A549 treated with RU486 at 1 μM for 4 hours (cell line): Measurements from ENCODE around the gene IFNA21. TPM values are rescaled to one million over a fixed set of nuclear protein-coding genes. Genes with fewer than 3 reads are reported as not detected.

Experiments
- total RNA-seq: library from RNA; stranded (reverse); fragments of 200-300 nt; extraction: Qiagen RNA extraction; gene quantifications from 5 replicates; pipeline ENCODE4 v1.2.3, GENCODE V29; 2022; ENCODE audit warnings: low read depth

Gene IFNA21
- total RNA-seq, result not detected in 5 replicates

GRCh38 chr9:21166560-21166959, at the start of gene IFNA21:
Gene IFNA21 (minus strand): TSS chr9:21166660. CDS start chr9:21166612, 48 bp downstream.

GRCh38 chr9:21207043-21207442, 40.6 kb upstream of the IFNA21 start, which contains the start of gene IFNA10:
Gene IFNA10 (minus strand): TSS chr9:21207143. CDS start chr9:21207097, 46 bp downstream.

GRCh38 chr9:21202105-21202504, 35.6 kb upstream of the IFNA21 start, which contains the start of gene IFNA7:
Gene IFNA7 (minus strand): TSS chr9:21202205. CDS start chr9:21202165, 40 bp downstream.

GRCh38 chr9:21187487-21187886, 21.0 kb upstream of the IFNA21 start, which contains the start of gene IFNA4:
Gene IFNA4 (minus strand): TSS chr9:21187587. CDS start chr9:21187531, 56 bp downstream.

GRCh38 chr9:21141427-21141882, 25.0 kb downstream of the IFNA21 start, which contains the start of gene IFNW1:
Gene IFNW1 (minus strand): TSS chr9:21141832. CDS start chr9:21141570, 262 bp downstream.

Other genes with a start within 250 kb of the IFNA21 start
- 0.53 to 1.2 TPM (median 1.0 TPM) in 5 replicates for gene HACD4, start 135.0 kb downstream of the IFNA21 start, total RNA-seq
- gene IFNB1, start 88.7 kb downstream of the IFNA21 start, total RNA-seq, result 0.23 TPM in 1 of 5 replicates, not detected in the others
- gene IFNW1, start 24.8 kb downstream of the IFNA21 start, total RNA-seq, result not detected in 5 replicates
- not detected in 5 replicates for gene IFNA4, start 20.9 kb upstream of the IFNA21 start, total RNA-seq
- gene IFNA7, start 35.5 kb upstream of the IFNA21 start, total RNA-seq, result not detected in 5 replicates
- not detected in 5 replicates for gene IFNA10, start 40.5 kb upstream of the IFNA21 start, total RNA-seq
- not detected in 5 replicates for gene IFNA16, start 50.7 kb upstream of the IFNA21 start, total RNA-seq
- not detected in 5 replicates for gene IFNA17, start 61.6 kb upstream of the IFNA21 start, total RNA-seq
- gene IFNA14, start 73.3 kb upstream of the IFNA21 start, total RNA-seq, result not detected in 5 replicates
- not detected in 5 replicates for gene IFNA5, start 138.7 kb upstream of the IFNA21 start, total RNA-seq
- 9.0 to 18.8 TPM (median 17.2 TPM) in 5 replicates for gene KLHL9, start 168.7 kb upstream of the IFNA21 start, total RNA-seq
- not detected in 5 replicates for gene IFNA6, start 184.2 kb upstream of the IFNA21 start, total RNA-seq
- gene IFNA13, start 201.4 kb upstream of the IFNA21 start, total RNA-seq, result not detected in 5 replicates
- gene IFNA2, start 218.7 kb upstream of the IFNA21 start, total RNA-seq, result not detected in 5 replicates
- gene IFNA8, start 242.5 kb upstream of the IFNA21 start, total RNA-seq, result not detected in 5 replicates